Ureter (tissue), 1 donor: ENCODE measurements around the gene CNTNAP2. TPM values are rescaled to one million over a fixed set of nuclear protein-coding genes. Genes with fewer than 3 reads are reported as not detected.

Experiments
- DNase-seq: peaks from one replicate; pipeline ENCODE4 v3.0.0-alpha.2; 2020; ENCODE audit warnings: low spot score
- total RNA-seq: library from RNA; stranded (reverse); gene quantifications from one replicate; pipeline ENCODE4 v1.2.4, GENCODE V29; 2023
- donor health status: DM: yes; HTN: yes; CAD: no.

CNTNAP2 gene
- total RNA-seq, 1 donor from 2014 or later: 0.21 TPM

DNA sequence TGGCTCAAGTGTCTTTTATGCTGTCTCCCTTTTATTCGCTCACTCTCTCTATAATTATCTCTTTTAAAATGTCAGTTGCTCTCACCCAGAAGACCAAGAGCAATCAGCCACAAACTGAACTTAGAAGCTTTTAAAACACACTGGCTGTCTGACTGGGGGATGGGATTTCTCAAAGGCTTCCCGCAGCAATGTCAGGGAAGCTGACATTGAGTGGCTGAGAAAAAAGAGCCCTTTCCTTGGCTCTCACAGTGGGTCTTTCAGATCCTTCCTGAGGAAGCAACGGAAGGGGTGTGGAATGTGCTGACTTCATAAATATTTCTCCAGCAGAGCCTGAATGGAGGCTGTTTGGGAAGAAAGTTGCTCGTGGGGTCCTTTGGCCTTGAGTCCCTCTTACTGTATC, 2028.2 kb downstream of the CNTNAP2 start:
- no peak for DNase-seq

DNA sequence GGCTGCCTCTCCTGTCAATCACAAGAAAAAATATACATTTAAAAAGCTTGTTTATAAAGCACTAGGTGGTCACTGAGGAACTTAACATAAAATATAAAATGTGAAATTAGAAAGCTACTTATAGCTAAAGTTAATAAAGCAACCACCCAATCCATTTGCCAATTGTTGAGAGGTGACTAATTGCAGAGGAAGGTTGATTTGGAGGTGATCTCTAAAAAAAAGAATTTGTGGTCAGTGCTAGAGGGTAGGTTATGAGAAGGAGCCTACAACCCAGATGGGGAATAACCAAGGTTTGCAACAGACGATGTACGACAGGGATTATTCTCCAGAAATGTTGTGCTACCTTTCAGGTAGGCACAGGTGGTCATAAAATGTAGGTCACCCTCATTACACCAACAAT, 2029.7 kb downstream of the CNTNAP2 start:
- no peak for DNase-seq

DNA sequence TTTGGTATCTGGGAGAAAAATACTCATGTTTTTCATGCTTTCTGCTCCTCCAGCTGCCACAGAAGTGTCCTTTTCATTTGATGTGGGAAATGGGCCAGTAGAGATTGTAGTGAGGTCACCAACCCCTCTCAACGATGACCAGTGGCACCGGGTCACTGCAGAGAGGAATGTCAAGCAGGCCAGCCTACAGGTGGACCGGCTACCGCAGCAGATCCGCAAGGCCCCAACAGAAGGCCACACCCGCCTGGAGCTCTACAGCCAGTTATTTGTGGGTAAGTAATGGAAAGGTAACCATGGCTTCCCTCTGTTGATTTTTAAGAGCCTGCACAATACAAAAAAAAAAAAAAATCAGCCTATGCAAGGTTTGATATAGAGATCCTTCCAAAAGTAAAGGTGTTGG, 2030.8 kb downstream of the CNTNAP2 start:
- DNase-seq: no peak

DNA sequence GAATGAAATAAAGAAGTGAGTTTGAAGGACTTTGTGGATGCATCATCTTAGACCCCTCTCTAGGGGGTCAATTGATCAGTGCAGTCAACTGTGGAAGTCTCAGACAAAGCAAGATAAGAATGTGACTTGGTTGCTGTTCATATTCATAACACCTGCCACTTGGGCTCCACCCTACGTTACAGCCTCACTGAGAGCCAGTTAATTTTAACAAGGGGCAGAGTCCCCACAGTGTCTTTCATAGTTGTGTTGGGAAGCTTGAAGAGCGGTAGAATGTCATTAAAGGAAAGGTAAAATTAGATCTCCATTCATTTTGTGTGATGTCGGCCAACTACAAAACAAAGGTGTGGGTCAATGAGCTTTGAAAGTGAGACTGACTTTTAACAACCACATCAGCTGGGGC, 2031.9 kb downstream of the CNTNAP2 start:
- no peak for DNase-seq

DNA sequence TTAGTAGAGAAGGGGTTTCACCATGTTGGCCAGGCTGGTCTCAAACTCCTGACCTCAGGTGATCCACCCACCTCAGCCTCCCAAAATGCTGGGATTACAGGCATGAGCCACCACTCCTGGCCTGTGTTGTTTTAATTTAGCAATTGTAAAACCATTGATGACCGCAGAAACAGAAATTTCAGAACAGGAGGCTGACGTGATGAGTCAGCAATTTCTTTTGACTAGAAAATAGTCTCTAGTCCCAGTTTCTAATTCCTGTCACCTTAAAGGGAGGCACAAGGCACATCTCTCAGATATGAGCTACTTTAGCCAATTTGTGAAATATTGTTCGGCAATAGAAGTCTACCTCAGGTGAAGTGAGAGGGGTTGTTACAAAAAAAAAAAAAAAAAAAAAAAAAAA, 2033.1 kb downstream of the CNTNAP2 start:
- no peak for DNase-seq

DNA sequence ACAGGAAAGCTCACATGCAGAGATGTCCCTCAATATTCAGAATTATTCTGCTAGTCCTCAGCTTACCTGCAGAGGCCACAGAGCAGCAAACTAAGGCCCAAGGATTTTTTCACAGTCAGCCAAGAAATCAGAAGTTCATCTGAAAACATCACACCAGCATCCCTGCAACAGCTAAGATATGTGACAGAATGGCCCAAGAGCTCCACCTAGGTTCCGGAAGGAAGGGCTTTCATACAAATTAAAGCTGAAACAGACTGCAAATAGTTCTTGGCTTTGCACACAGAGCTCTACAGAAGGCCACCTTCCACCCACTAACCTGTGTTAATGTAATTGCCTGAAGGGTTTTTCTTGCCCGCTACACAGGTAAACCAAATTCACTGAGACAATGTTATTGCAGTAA, 2035.2 kb downstream of the CNTNAP2 start:
- DNase-seq: no peak

DNA sequence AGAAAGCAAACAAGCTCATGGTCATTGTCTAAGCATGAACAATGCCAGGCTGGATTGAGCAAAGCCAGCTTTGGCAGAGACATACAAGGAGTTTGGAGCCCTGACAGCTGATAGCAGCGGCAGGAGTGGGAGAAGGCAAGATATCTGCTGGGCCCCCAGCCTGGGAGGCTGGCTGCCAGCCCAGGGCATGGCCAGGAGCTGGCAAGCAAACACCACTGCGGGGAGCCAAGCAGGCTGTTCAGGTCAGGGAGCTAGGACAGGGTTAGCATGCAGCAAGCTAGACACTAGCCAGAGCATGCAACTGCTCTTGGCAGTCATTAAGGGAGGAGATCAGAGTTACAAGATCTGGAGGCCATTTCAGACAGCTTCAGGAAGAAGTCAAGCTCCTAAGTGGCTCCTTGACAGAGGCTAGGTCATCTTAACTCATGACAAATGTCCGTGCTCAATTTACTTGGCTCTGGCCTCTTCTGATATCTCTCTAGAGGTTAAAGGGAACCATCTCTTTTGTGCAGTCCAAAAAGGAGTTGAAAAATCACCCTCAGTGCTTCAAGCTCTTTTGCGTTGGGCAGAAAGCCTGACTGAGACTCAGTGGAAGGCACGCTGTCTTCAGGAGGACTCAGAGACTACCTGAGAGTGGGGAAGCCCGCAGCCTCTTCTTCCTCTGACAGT, 2037.1 kb downstream of the CNTNAP2 start:
- DNase-seq: no peak

DNA sequence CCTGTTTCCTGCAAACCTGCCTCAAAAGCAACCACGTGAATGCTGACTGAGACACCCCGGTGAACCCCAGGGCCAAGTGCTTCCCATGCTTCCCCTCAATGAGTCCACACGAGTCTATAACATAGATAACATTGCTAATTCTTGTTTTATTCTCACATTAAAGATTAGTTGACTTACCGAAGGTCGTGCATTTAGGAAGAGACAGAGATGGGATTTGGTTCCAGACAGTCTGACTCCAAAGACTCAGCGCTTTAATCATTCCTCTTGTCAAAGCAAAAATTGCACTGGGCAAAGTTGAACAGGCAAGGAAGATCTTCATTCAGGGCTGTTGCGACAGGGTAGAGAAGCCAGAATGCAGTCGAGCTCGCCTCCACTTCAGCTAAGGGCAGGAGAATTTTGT, 2038.4 kb downstream of the CNTNAP2 start:
- no peak for DNase-seq

DNA sequence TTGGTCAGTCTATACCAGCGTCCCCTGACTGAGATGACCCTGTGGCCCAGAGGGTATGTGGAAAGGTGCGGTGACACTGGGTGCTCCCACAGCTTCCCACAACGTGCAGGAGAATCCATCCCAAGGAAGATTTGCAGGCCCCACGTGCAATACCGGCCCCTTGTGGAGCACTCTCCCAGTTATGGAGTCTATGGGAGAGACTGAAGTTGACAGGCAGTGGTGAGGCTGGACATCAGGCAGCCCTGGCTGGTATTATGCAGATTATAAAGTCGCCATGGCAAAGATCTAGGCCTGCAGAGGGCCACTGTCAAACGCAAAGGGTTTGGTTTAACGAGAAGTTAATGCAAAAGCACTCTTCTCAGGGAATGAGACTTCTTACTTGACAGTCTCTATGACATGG, 2039.2 kb downstream of the CNTNAP2 start:
- no peak for DNase-seq

DNA sequence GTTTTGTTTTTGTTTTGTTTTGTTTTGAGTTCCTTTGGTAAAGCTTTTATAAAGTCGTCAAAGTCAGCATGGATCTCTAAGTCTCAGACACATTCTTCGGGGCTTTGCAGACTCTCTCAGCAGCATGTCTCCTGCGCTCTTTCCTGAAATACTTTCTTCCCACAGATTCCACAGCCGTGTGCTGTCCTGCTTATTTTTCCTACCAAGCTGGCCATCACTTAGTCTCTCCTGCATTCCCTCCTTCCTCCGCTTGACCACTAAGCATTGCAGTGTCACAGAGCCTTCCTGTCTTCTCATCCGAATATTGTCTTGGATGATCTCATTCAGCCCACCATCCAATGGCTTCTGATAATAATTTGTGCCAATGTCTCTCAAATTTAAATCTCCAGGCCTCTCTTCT, 2039.6 kb downstream of the CNTNAP2 start:
- DNase-seq: no peak

DNA sequence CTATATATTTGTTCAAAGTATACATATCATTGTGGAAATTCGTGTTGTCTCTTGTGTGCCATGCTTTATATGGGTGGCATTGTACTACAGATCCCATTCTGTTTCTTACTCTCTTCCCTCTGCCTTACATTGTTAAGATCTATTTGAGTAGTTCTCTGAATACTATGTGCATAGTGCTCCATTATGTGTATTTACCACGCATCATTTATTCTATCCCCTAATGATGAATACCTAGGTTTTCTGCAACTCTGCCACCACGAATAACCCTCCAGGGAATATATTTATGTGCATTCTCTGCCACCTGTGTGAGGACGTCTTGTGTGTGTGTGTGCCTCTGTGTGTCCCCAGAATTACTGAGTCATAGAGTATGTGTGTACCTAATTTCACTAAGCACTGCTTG, 2042.7 kb downstream of the CNTNAP2 start:
- DNase-seq: no peak

DNA sequence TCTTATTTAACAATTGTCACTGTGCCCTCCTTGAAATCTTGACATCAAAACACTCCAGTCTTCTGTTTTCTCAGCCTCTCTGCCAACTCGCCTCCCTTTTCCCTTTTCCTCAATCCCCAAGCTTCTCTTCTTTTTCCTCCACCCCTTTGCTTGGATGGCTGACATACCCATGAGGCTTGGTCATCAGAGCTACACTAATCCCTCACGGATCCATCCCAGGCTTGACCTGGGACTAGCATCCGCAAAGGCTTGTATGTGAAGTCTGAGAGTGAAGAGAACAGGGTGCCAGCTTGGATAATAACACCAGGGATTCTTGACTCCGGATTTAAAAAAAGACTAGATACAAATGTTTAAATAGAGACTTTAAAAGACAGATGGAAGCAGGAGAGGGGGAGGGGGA, 2045.2 kb downstream of the CNTNAP2 start:
- no peak for DNase-seq

DNA sequence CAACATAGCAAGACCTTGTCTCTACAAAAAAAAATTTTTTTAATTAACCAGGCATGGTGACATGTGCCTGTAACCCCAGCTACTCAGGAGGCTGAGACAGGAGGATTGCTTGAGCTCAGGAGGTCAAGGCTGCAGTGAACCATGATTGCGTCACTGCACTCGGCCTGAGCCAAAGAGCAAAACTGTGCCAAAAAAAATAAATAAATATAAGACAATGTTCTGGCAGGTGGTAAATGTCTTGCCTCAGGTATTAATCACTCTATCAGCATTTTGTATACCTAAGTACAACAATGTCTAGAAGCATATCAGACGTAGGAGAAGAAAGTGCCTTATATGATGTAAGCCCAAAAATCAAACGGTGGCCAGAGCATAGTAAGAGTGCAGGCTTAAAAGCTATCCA, 2046.2 kb downstream of the CNTNAP2 start:
- DNase-seq: no peak

DNA sequence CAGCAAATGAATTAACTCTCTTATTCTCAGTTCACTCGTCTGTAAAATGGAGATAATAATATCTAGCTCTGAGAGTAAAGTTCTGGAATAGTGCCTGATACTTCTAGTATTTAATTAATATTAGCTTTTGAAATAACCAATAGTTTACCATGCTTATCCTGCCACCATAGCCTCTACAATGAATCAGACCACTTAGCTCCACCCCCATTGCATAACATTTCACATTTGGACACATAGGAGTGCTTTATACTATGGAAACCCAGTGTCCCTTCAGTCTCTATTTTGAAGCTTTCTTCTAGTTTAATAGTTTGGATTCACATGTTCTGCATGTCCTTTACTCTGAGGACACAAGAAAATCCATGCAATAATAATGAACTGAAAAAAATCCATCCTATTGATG, 2046.6 kb downstream of the CNTNAP2 start:
- no peak for DNase-seq

DNA sequence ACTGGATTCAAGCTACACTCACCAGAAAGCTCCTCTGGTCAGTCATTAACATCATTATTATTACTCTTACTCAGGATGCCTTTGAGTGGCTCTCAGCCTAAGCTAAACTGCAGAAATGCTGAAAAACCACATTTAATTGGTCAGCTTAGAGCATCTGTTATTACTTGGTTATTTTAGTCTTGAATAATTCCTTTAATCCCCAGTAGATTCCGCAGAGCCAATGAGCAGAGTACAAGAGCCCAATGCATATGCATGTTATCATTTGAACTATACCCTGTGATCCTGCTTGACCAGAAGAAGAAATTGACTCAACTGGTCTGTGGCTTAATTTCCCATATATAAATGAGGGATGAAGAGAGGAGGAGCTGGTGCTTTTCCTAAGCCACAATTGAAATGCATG, 2056.3 kb downstream of the CNTNAP2 start:
- no peak for DNase-seq

DNA sequence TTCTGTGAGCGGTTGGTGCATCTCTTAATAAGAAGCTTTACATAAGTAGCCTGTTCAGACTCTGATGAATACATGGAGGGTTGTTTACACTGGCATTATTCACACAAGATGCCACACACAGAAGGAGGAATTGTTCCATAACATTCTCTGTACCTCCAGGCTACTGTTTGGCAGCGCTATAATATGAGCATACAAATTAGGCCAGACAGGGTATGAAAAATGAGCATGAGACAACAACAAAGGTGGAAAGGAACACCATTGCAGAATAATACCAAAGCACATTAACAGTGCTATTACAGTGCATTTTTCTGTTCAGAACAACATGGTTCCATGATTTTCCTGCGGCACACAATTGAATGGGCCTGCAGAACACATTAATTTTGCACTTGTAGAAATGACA, 2056.8 kb downstream of the CNTNAP2 start:
- no peak for DNase-seq

DNA sequence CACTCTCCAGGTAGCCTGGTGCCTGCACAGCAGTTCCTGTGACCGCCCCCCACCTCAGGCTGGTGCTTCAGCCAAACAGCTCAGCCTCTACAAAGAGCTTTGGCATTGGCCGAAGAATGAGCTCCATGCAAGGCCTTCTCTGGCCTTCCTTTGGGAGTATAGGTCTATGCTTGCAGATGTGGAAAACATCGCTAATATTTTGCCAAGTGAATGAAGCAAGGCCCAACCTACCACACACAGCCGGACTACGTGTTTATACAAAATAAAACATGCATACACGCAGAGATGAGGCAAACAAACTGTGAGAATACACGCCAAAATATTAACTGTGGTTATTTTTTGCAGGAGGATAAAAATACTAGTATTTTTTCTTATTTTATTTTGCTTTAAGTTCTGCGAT, 2057.8 kb downstream of the CNTNAP2 start:
- DNase-seq: no peak

DNA sequence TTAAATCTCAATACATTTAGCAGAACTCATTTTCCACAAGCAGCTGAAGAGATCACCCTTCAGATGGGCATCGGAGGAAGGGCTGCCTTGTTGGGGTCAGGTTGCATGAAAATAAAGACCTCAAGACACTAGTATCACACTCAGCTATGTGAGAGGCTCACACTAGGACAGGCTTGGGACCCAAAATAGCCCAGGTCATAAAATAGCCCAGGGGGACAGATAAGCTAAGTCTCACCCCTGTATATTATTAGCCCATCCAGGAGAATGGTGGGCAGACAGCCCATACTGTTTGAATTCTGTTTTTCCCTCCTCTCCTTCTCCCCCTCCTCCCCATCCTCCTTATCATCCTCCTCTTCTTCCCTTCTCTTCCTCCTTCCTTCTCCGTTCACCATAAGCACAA, 2058.9 kb downstream of the CNTNAP2 start:
- no peak for DNase-seq

DNA sequence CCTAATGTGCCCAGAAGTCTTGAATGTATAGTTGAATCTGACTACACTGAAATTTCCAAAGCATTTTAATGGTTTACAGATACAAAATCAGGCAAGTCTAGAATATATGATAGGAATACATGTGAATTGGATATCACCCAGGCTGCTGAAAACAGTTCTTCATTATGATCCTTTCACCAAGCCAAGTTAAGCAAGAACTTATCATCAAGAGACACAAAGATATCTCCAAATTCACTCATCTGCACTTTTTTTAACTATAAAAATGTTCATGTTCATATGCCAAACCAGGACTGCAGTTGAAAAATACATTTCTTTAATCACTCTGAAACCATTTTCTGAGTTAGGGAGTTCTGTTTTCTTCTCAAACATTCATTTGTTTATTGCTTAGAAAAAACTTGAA, 2061.4 kb downstream of the CNTNAP2 start:
- no peak for DNase-seq

DNA sequence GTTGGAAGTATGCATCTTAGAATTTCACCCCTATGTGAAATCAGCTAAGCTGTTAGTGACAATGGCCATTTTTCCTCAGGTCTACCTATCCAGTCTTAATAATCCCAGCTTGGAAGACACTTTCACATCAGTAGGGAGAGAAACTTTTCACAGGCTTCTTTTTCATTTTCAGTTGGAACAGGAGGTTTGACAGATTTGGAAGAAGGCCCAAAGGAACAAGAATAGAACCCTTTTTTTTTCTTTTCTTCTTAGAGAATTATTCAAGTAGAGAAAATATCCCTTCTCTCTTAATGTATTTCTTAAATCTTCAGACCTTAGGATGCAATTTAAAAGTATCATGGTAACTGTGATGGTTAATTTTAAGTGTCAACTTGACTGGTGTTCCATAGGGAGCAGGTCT, 2063.5 kb downstream of the CNTNAP2 start:
- DNase-seq: no peak

DNA sequence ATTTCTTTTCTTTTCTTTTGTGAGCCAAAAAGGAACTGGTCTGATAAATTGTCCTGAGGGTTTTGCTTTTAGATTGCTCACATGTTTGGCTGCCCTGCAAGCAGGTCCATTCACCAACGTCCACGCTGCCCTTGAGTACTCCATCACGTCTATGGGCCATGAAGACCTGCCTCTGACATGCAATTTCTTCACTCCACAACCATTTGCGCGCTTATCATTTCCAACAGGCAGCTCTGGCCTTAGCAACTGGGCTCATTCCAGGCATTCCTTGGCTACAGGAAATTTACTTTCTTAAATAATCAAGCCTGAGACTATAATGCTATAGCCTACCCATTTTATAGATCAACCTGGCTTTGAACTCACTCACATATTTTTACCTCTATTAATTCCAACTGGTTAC, 2065.7 kb downstream of the CNTNAP2 start:
- DNase-seq: no peak

DNA sequence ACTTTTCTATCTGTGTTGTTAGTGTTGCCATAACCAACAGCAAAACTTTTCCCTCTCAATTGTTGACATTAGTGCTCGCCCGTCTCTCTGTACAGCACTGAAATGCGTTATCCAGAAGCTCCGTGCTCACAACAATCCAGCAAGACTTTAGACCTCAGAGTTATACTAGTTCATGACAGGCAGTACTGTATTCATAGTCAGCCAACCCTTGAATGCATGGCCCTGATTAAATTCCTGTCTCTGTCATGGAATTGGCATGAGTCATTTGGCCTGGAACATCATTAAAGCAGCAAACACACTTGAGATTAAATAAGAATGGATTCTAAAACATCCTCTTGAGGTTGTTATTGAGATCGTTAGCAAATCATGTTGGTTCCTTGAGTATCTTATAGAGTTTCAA, 2068.4 kb downstream of the CNTNAP2 start:
- no peak for DNase-seq

DNA sequence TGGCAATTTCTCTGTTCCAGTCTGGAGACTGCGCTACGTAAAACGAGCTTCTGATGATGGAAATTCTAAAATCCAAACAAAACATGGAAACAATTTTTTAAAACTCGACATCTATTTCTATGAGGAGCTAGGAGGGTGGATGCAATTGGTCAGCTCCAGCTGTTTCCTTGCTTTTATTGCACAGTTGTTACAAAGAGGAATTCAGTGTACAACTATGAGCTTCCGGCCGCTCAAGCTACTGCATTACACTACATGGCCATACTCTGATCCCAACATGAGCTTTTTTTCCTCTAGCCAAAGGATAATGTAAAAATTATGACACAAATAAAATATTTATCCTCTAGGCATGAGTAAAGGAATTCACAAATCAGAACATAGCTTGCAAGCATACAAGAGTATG, 2070.9 kb downstream of the CNTNAP2 start:
- DNase-seq: no peak

DNA sequence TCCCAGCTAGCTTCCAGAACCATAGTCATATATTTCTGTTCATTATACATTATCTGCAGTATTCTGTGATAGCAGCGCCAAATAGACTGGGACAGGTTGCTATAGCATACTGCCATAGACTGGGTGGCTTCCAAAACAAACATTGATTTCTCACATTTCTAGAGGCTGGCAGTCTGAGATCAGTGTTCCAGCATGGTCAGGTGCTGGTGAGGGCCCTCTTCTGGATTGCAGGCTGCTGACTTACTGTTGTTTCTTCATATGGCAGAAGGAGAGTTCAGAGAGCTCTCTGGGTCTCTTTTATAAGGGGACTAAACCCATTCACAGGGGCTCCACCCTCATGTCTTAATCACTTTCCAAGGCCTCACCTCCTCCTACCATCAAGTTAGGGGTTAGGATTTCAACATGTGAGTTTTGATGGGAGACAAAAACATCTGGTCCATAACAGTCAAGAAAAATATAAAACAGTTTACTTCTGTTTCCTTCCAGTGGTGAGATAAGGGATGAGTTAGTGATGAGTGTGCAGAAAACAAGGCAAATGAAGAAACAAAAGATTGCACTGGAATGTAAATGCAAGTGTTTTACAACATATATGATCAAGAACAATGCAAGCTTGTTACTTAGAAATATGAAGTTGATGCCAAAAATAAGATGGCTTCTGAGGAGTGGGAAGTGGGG, 2074.9 kb downstream of the CNTNAP2 start:
- DNase-seq: no peak
